Panc1 (cell line): ENCODE measurements around the gene DNAJC4. TPM values are rescaled to one million over a fixed set of nuclear protein-coding genes. Genes with fewer than 3 reads are reported as not detected.

Experiments used
- ATAC-seq: fragments of 200-7000 bp; cut with Tn5 transposase; 2 replicates; pipeline ENCODE4 v1.9.1; 2020; ENCODE audit warnings: mild to moderate bottlenecking, moderate library complexity
- BruUV-seq: library from RNA; stranded (reverse); fragments of 400-500 nt; replicated peaks from 2 replicates; lab custom pipeline; 2021; lab: Mats Ljungman, UMichigan
- CTCF ChIA-PET: fragments of 300-600 bp; sonication (Branson Sonifier 250); formaldehyde crosslinking; loops from one replicate; lab custom pipeline; 2022; ENCODE audit warnings: antibody characterized with exemption; lab: Charles Lee
- POLR2A ChIA-PET: fragments of 300-600 bp; sonication (Branson Sonifier 250); formaldehyde crosslinking; loops from one replicate; lab custom pipeline; 2022; ENCODE audit warnings: antibody characterized with exemption; lab: Charles Lee
- DNase-seq: peaks from one replicate; pipeline ENCODE4 v3.0.0-alpha.2; 2010; ENCODE audit warnings: low read depth, low spot score
- H3K27ac ChIP-seq: 2 replicates; pipeline ENCODE4 v1.5.1; 2011; ENCODE audit warnings: mild to moderate bottlenecking, low read length, inconsistent platforms
- H3K27me3 ChIP-seq: fragments of 200-500 bp; sonication (Bioruptor generic); 2 replicates; pipeline ENCODE4 v1.6.0; 2014; ENCODE audit warnings: low read length, inconsistent platforms; ENCODE audit not compliant: control insufficient read depth, insufficient read depth
- H3K36me3 ChIP-seq: fragments of 200-500 bp; sonication (Bioruptor generic); 2 replicates; pipeline ENCODE4 v1.5.1; 2014; ENCODE audit warnings: inconsistent platforms, mild to moderate bottlenecking, low read length, moderate library complexity; ENCODE audit not compliant: control insufficient read depth, insufficient read depth
- H3K4me1 ChIP-seq: 2 replicates; pipeline ENCODE4 v1.5.1; 2011; ENCODE audit warnings: inconsistent platforms, mild to moderate bottlenecking, low read length, moderate library complexity; ENCODE audit not compliant: control insufficient read depth, insufficient read depth
- H3K4me3 ChIP-seq, 2 experiments: 2 replicates each; pipeline ENCODE4 v1.5.1; 2011 to 2012; ENCODE audit warnings: low read depth in 2 of 2, low read length in 2 of 2, mild to moderate bottlenecking in 2 of 2, inconsistent platforms in 1 of 2, moderate library complexity in 1 of 2
- H3K9me3 ChIP-seq: fragments of 200-500 bp; sonication (Bioruptor generic); 2 replicates; pipeline ENCODE4 v1.5.1; 2014; ENCODE audit warnings: low read depth, mild to moderate bottlenecking, inconsistent platforms, low read length, moderate library complexity; ENCODE audit not compliant: control insufficient read depth, insufficient read depth
- POLR2AphosphoS5 ChIP-seq: IDR thresholded peaks from 2 replicates; pipeline ENCODE4 v1.6.1; 2012; ENCODE audit warnings: mild to moderate bottlenecking, low read depth, low read length, moderate library complexity
- SIN3A ChIP-seq: IDR thresholded peaks from 2 replicates; pipeline ENCODE4 v1.6.1; 2012; ENCODE audit warnings: low read depth, mild to moderate bottlenecking, low read length, moderate library complexity, borderline replicate concordance; ENCODE audit not compliant: insufficient read depth
- TCF7L2 ChIP-seq: IDR thresholded peaks from 2 replicates; pipeline ENCODE4 v1.6.1; 2011; ENCODE audit warnings: mild to moderate bottlenecking, low read depth, low read length, inconsistent platforms
- in situ Hi-C: cut with HindIII; loops from 2 replicates; pipeline ENCODE4 v1.10.0; 2016; ENCODE audit warnings: low sequenced_read_pairs, low pct_unique_long_range_greater_than_20kb
- intact Hi-C: fragments of 100-400 bp; cut with micrococcal nuclease; formaldehyde crosslinking; loops from one replicate; pipeline ENCODE4 v1.10.0; 2022; ENCODE audit not compliant: unreplicated experiment
- total RNA-seq: library from RNA; stranded (reverse); gene quantifications from one replicate; pipeline ENCODE4 v1.2.1, GENCODE V29; 2021; ENCODE audit not compliant: unreplicated experiment
- TF ChIP-seq, protein P1 (sequence below), 2 experiments: IDR thresholded peaks; 2 replicates each; pipeline ENCODE4 v1.6.1; 2011 to 2012; ENCODE audit warnings: low read depth in 2 of 2, control low read depth in 1 of 2, low read length in 1 of 2, mild to moderate bottlenecking in 1 of 2, moderate library complexity in 1 of 2; ENCODE audit not compliant: insufficient read depth in 1 of 2
- TF ChIP-seq, protein P2 (sequence below): fragments of 450-650 bp; IDR thresholded peaks from 2 replicates; pipeline ENCODE4 v1.5.1; 2017; ENCODE audit warnings: mild to moderate bottlenecking

Gene DNAJC4
- total RNA-seq, 1 experiment from 2014 or later = 41.0 TPM

DNA sequence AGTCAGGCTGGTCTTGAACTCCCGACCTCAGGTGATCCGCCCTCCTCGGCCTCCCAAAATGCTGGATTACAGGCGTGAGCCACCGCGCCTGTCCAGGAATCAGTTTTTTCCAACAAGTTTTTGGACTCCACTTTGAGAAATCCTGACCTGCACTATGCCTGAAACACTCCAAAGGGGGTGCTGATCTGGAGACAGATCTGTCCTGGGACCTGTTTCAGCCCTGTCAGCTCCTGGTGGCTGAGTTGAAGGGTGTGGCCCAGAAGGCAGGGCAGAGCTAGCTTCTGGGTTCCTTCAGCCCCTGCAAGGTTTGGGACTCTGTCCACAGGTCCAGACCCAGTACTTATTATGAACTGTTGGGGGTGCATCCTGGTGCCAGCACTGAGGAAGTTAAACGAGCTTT, 1.2 kb downstream of the DNAJC4 start:
- Histone ChIP-seq H3K9me3 (no peaks in the 10 kb centered on the region), H3K27me3 (no peaks in the 10 kb centered on the region), H3K36me3 (no peaks in the 10 kb centered on the region; the same call in 1 of the 2 replicates), H3K27ac (peak overlapping the region; percentile 35; the same call in 1 of the 2 replicates), H3K4me1 (peaks cover 49% of the 10 kb centered on the region), H3K4me3 (no peak overlapping the region)
- CTCF ChIA-PET = no interaction called here
- ATAC-seq (no peak), DNase-seq (no peak)
- TF ChIP-seq, protein P1, sequence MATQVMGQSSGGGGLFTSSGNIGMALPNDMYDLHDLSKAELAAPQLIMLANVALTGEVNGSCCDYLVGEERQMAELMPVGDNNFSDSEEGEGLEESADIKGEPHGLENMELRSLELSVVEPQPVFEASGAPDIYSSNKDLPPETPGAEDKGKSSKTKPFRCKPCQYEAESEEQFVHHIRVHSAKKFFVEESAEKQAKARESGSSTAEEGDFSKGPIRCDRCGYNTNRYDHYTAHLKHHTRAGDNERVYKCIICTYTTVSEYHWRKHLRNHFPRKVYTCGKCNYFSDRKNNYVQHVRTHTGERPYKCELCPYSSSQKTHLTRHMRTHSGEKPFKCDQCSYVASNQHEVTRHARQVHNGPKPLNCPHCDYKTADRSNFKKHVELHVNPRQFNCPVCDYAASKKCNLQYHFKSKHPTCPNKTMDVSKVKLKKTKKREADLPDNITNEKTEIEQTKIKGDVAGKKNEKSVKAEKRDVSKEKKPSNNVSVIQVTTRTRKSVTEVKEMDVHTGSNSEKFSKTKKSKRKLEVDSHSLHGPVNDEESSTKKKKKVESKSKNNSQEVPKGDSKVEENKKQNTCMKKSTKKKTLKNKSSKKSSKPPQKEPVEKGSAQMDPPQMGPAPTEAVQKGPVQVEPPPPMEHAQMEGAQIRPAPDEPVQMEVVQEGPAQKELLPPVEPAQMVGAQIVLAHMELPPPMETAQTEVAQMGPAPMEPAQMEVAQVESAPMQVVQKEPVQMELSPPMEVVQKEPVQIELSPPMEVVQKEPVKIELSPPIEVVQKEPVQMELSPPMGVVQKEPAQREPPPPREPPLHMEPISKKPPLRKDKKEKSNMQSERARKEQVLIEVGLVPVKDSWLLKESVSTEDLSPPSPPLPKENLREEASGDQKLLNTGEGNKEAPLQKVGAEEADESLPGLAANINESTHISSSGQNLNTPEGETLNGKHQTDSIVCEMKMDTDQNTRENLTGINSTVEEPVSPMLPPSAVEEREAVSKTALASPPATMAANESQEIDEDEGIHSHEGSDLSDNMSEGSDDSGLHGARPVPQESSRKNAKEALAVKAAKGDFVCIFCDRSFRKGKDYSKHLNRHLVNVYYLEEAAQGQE (IDR thresholded peaks at IDR 0.05; ENCODE audit: insufficient read depth in 1 of 2, low read depth in 2 of 2, low read length in 1 of 2) = no peak
- TF ChIP-seq SIN3A (no peak), TCF7L2 (no peak), POLR2AphosphoS5 (no peak)
- TF ChIP-seq, protein P2, sequence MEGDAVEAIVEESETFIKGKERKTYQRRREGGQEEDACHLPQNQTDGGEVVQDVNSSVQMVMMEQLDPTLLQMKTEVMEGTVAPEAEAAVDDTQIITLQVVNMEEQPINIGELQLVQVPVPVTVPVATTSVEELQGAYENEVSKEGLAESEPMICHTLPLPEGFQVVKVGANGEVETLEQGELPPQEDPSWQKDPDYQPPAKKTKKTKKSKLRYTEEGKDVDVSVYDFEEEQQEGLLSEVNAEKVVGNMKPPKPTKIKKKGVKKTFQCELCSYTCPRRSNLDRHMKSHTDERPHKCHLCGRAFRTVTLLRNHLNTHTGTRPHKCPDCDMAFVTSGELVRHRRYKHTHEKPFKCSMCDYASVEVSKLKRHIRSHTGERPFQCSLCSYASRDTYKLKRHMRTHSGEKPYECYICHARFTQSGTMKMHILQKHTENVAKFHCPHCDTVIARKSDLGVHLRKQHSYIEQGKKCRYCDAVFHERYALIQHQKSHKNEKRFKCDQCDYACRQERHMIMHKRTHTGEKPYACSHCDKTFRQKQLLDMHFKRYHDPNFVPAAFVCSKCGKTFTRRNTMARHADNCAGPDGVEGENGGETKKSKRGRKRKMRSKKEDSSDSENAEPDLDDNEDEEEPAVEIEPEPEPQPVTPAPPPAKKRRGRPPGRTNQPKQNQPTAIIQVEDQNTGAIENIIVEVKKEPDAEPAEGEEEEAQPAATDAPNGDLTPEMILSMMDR = no peak
- intact Hi-C loops (no loop called here), in situ Hi-C loops (no loop called here)
- POLR2A ChIA-PET = interaction anchor here (0.7 kb wide), 1 partner anchor 11 kb away, joined by 5 read pairs; no protein-coding TSS in a partner anchor
- BruUV-seq = no TSS peak

DNA sequence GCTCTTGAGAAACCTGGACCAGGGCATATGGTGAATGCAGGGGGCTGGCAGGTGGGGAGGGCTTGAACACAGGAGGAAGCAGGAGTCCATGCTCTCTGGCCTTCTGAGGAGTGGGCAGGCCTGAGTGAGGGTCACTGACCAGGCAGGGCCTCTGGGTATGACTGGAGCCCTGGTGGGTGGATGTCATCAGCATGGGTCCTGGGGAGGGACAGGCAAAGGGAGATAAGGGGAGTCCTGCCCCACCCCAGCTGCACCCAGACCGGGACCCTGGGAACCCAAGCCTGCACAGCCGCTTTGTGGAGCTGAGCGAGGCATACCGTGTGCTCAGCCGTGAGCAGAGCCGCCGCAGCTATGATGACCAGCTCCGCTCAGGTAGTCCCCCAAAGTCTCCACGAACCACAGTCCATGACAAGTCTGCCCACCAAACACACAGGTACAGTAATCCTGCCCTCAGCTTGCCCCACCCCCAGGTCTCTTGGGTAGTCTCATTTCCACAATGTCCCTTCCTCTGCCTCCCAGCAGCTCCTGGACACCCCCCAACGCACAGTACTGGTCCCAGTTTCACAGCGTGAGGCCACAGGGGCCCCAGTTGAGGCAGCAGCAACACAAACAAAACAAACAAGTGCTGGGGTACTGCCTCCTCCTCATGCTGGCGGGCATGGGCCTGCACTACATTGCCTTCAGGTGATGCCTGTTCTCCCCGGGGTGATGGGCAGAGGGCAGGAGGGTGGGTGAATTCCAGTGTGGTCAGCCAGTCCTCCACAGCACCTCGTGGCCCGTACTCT, 2.0 kb downstream of the DNAJC4 start:
- Histone ChIP-seq H3K4me3 (no peak overlapping the region), H3K36me3 (no peaks in the 10 kb centered on the region; the same call in 1 of the 2 replicates), H3K9me3 (no peaks in the 10 kb centered on the region), H3K27me3 (no peaks in the 10 kb centered on the region), H3K4me1 (peaks cover 46% of the 10 kb centered on the region), H3K27ac (peak overlapping the region; percentile 48; the same call in 1 of the 2 replicates)
- DNase-seq (no peak), ATAC-seq (no peak)
- POLR2A ChIA-PET = no interaction called here
- CTCF ChIA-PET = interaction anchor here (0.5 kb wide), 1 partner anchor 41 kb away, joined by 6 read pairs; no protein-coding TSS in a partner anchor
- TF ChIP-seq, protein P1 (IDR thresholded peaks at IDR 0.05; ENCODE audit: insufficient read depth in 1 of 2, low read depth in 2 of 2, low read length in 1 of 2) = no peak
- no peak for TF ChIP-seq SIN3A
- no peak for TF ChIP-seq TCF7L2
- TF ChIP-seq POLR2AphosphoS5 = no peak
- TF ChIP-seq, protein P2 = no peak
- BruUV-seq = no TSS peak
- in situ Hi-C loops (no loop called here), intact Hi-C loops (no loop called here)
